Esophagus muscularis mucosa (tissue), 4 donors: ENCODE measurements around the gene GSG1L.

ENCODE experiments used
- CTCF ChIP-seq, 3 experiments: fragments of 200-600 bp in 2 of 3; fragments of 450-650 bp in 1 of 3; sonication (generic) in 2 of 3; IDR thresholded peaks; one replicate each; pipeline ENCODE4 v1.5.1; 2017 to 2019; ENCODE audit warnings: antibody characterized with exemption in 3 of 3, mild to moderate bottlenecking in 2 of 3, moderate library complexity in 1 of 3
- EP300 ChIP-seq: sonication (generic); formaldehyde crosslinking; IDR thresholded peaks from one replicate; pipeline ENCODE4 v1.6.1; 2017; ENCODE audit warnings: antibody characterized with exemption
- POLR2A ChIP-seq: fragments of 450-650 bp; IDR thresholded peaks from one replicate; pipeline ENCODE4 v1.6.1; 2017; ENCODE audit warnings: antibody characterized with exemption, moderate library complexity, mild to moderate bottlenecking, low read depth

GRCh38 chr16:27980076-27980775 lies 83.3 kb downstream of the GSG1L start:
- TF ChIP-seq CTCF (IDR thresholded peaks at IDR 0.05) (no peak), EP300 (no peak), POLR2A (no peak)
